NCI-H748 (cell line): ENCODE results near the gene ALG14.

ENCODE experiments used
- DNase-seq: peaks from one replicate; lab custom pipeline; 2025; ENCODE audit not compliant: unreplicated experiment; lab: John Stamatoyannopoulos, UW

The ALG14 gene

GRCh38 chr1:94983171-94983739, 89.5 kb downstream of the ALG14 start:
- DNase-seq, result no peak

GRCh38 chr1:94982398-94982797, 90.4 kb downstream of the ALG14 start:
- DNase-seq, result no peak

GRCh38 chr1:94981575-94981973, 91.2 kb downstream of the ALG14 start:
- DNase-seq, result no peak

- DNase-seq, result no peak
Observed at GRCh38 chr1:94980582-94981574, 91.9 kb downstream of the ALG14 start.

- DNase-seq, result no peak
Observed at GRCh38 chr1:94979656-94980581, 92.8 kb downstream of the ALG14 start.

- DNase-seq, result no peak
Observed at GRCh38 chr1:94979131-94979530, 93.6 kb downstream of the ALG14 start.

GRCh38 chr1:94978401-94978800, 94.3 kb downstream of the ALG14 start:
- no peak for DNase-seq

- no peak for DNase-seq
Observed at GRCh38 chr1:94976971-94977548, 95.7 kb downstream of the ALG14 start.

GRCh38 chr1:94974824-94975223, 97.9 kb downstream of the ALG14 start:
- no peak for DNase-seq

GRCh38 chr1:94974241-94974640, 98.5 kb downstream of the ALG14 start:
- no peak for DNase-seq

- DNase-seq, result no peak
Observed at GRCh38 chr1:94973309-94973922, 99.3 kb downstream of the ALG14 start.

GRCh38 chr1:94971491-94971924, 101.2 kb downstream of the ALG14 start:
- no peak for DNase-seq

GRCh38 chr1:94970783-94971182, 102.0 kb downstream of the ALG14 start:
- no peak for DNase-seq

- no peak for DNase-seq
Observed at GRCh38 chr1:94969137-94969536, 103.6 kb downstream of the ALG14 start.

GRCh38 chr1:94966033-94966432, 106.7 kb downstream of the ALG14 start:
- DNase-seq, result no peak

- no peak for DNase-seq
Observed at GRCh38 chr1:94963864-94964263, 108.9 kb downstream of the ALG14 start.

GRCh38 chr1:94962409-94963265, 110.1 kb downstream of the ALG14 start:
- DNase-seq, result no peak

- DNase-seq, result no peak
Observed at GRCh38 chr1:94961988-94962387, 110.8 kb downstream of the ALG14 start.

GRCh38 chr1:94961582-94961981, 111.2 kb downstream of the ALG14 start:
- DNase-seq, result no peak

- no peak for DNase-seq
Observed at GRCh38 chr1:94958081-94958480, 114.7 kb downstream of the ALG14 start.
